ENCODE data around the gene RBMS2. TPM values are rescaled to one million over a fixed set of nuclear protein-coding genes. Genes with fewer than 3 reads are reported as not detected.

The RBMS2 gene
- total and polyA plus RNA-seq, 2 donors from 2014 or later = 8.5 to 71.3 TPM

GRCh38 chr12:56631790-56632700 is 110.4 kb downstream of the RBMS2 start:
- Histone ChIP-seq H3K9ac (ENCODE audit: low read length in 3 of 3) (peak overlapping the region in 2 of 3 donors; percentile 44 to 66), H3K27ac (ENCODE audit: low read depth in 2 of 2, low read length in 2 of 2) (peak overlapping the region; percentile 68 to 75), H3K27me3 (ENCODE audit: control insufficient read depth, insufficient read depth, low read length) (no peaks in the 10 kb centered on the region), H3K36me3 (ENCODE audit: control insufficient read depth in 2 of 3, insufficient read depth in 3 of 3, low read length in 3 of 3) (no peaks in the 10 kb centered on the region), H3K4me1 (ENCODE audit: control insufficient read depth in 2 of 3, insufficient read depth in 2 of 3, low read depth in 1 of 3, low read length in 3 of 3) (peaks cover 0 to 44% (median 23%) of the 10 kb centered on the region in 3 donors), H3K4me3 (ENCODE audit: low read length in 3 of 3) (peak overlapping the region in 2 of 3 donors; percentile 18 to 53), H3K9me3 (ENCODE audit: control insufficient read depth in 2 of 3, insufficient read depth in 1 of 3, low read length in 3 of 3) (no peaks in the 10 kb centered on the region)
- intact Hi-C loops (cut with DNase I) = no loop called here
- no peak for TF ChIP-seq CTCF (IDR thresholded peaks at IDR 0.05; ENCODE audit: borderline replicate concordance, extremely low read depth, insufficient read depth)
- DNase-seq (peak; percentile 69 to 91 (median 81)), FAIRE-seq (no peak)

- intact Hi-C loops (cut with DNase I) = no loop called here
- Histone ChIP-seq H3K4me1 (ENCODE audit: control insufficient read depth in 2 of 3, insufficient read depth in 2 of 3, low read depth in 1 of 3, low read length in 3 of 3) (peaks cover 0 to 49% (median 26%) of the 10 kb centered on the region in 3 donors), H3K27ac (ENCODE audit: low read depth in 2 of 2, low read length in 2 of 2) (peak overlapping the region; percentile 68 to 75), H3K27me3 (ENCODE audit: control insufficient read depth, insufficient read depth, low read length) (no peaks in the 10 kb centered on the region), H3K36me3 (ENCODE audit: control insufficient read depth in 2 of 3, insufficient read depth in 3 of 3, low read length in 3 of 3) (peaks cover 1 to 5% (median 3%) of the 10 kb centered on the region in 3 donors), H3K9me3 (ENCODE audit: control insufficient read depth in 2 of 3, insufficient read depth in 1 of 3, low read length in 3 of 3) (no peaks in the 10 kb centered on the region), H3K9ac (ENCODE audit: low read length in 3 of 3) (peak overlapping the region in 2 of 3 donors; percentile 44 to 66), H3K4me3 (ENCODE audit: low read length in 3 of 3) (peak overlapping the region in 2 of 3 donors; percentile 18 to 53)
- DNase-seq (peak in 2 of 5 donors; percentile 7 to 49), FAIRE-seq (no peak)
- TF ChIP-seq CTCF (IDR thresholded peaks at IDR 0.05; ENCODE audit: borderline replicate concordance, extremely low read depth, insufficient read depth) = no peak
Measured at GRCh38 chr12:56632701-56633467, 111.3 kb downstream of the RBMS2 start.

- Histone ChIP-seq H3K9me3 (ENCODE audit: control insufficient read depth in 2 of 3, insufficient read depth in 1 of 3, low read length in 3 of 3) (no peaks in the 10 kb centered on the region), H3K9ac (ENCODE audit: low read length in 3 of 3) (peak overlapping the region in 1 of 3 donors; percentile 89), H3K4me1 (ENCODE audit: control insufficient read depth in 2 of 3, insufficient read depth in 2 of 3, low read depth in 1 of 3, low read length in 3 of 3) (peaks cover 0 to 43% (median 26%) of the 10 kb centered on the region in 3 donors), H3K36me3 (ENCODE audit: control insufficient read depth in 2 of 3, insufficient read depth in 3 of 3, low read length in 3 of 3) (peaks cover 7 to 11% (median 10%) of the 10 kb centered on the region in 3 donors), H3K4me3 (ENCODE audit: low read length in 3 of 3) (peak overlapping the region in 2 of 3 donors; percentile 83 to 88), H3K27ac (ENCODE audit: low read depth in 2 of 2, low read length in 2 of 2) (peak overlapping the region; percentile 89 to 97), H3K27me3 (ENCODE audit: control insufficient read depth, insufficient read depth, low read length) (no peaks in the 10 kb centered on the region)
- intact Hi-C loops (cut with DNase I) = no loop called here
- TF ChIP-seq CTCF (IDR thresholded peaks at IDR 0.05; ENCODE audit: borderline replicate concordance, extremely low read depth, insufficient read depth) = no peak
- FAIRE-seq (no peak), DNase-seq (peak in 2 of 5 donors; percentile 14 to 21)
Measured at GRCh38 chr12:56633468-56634241, 112.0 kb downstream of the RBMS2 start.

All from kidney (tissue), 14 donors.